Measurements from ENCODE around the gene KSR1.

KSR1 gene

GRCh38 chr17:27569884-27570577 is 113.8 kb downstream of the KSR1 start:
- H3K4me3 ChIP-seq (ENCODE audit: low read depth, low read length): no peak overlapping the region
- TF ChIP-seq CTCF (IDR thresholded peaks at IDR 0.05; ENCODE audit: borderline replicate concordance, insufficient read depth, low read depth, low read length): no peak

GRCh38 chr17:27570578-27570914 is 114.3 kb downstream of the KSR1 start:
- no peak for TF ChIP-seq CTCF (IDR thresholded peaks at IDR 0.05; ENCODE audit: borderline replicate concordance, insufficient read depth, low read depth, low read length)
- H3K4me3 ChIP-seq (ENCODE audit: low read depth, low read length): no peak overlapping the region

GRCh38 chr17:27571563-27572352 is 115.5 kb downstream of the KSR1 start:
- H3K4me3 ChIP-seq (ENCODE audit: low read depth, low read length): no peak overlapping the region
- TF ChIP-seq CTCF (IDR thresholded peaks at IDR 0.05; ENCODE audit: borderline replicate concordance, insufficient read depth, low read depth, low read length): no peak

- no peak for TF ChIP-seq CTCF (IDR thresholded peaks at IDR 0.05; ENCODE audit: borderline replicate concordance, insufficient read depth, low read depth, low read length)
Measured at GRCh38 chr17:27572665-27573064, 116.4 kb downstream of the KSR1 start.

GRCh38 chr17:27573548-27573947 is 117.3 kb downstream of the KSR1 start:
- no peak for TF ChIP-seq CTCF (IDR thresholded peaks at IDR 0.05; ENCODE audit: borderline replicate concordance, insufficient read depth, low read depth, low read length)
- no peak overlapping the region for H3K4me3 ChIP-seq (ENCODE audit: low read depth, low read length)

More at GRCh38 chr17:27572665-27573064, 116.4 kb downstream of the KSR1 start:
- H3K4me3 ChIP-seq (ENCODE audit: low read depth, low read length): no peak overlapping the region

GRCh38 chr17:27573971-27574525 is 117.8 kb downstream of the KSR1 start:
- no peak for TF ChIP-seq CTCF (IDR thresholded peaks at IDR 0.05; ENCODE audit: borderline replicate concordance, insufficient read depth, low read depth, low read length)
- no peak overlapping the region for H3K4me3 ChIP-seq (ENCODE audit: low read depth, low read length)

Data from GM12875 (cell line).